Natural killer cell (primary cell): ENCODE data around the gene ZNF560. TPM values are rescaled to one million over a fixed set of nuclear protein-coding genes. Genes with fewer than 3 reads are reported as not detected.
A peak's percentile ranks its signal among the peaks of the same experiment; 100 is the strongest.
"Not testable (repeated sequence)": the region's sequence is repeated elsewhere in the genome, so short reads cannot be mapped to it uniquely, and the experiment has no call there.

Source experiments
- ATAC-seq, 3 donors: fragments of 150-1000 bp in 2 of 3; fragments of 200-7000 bp in 1 of 3; cut with Tn5 transposase; 1 replicate in 1 of 3; 2 replicates in 2 of 3; pipeline ENCODE4 v1.10.0; 2021; ENCODE audit warnings: mild to moderate bottlenecking in 2 of 3, moderate library complexity in 2 of 3
- DNase-seq, 2 donors: peaks; one replicate each; pipeline versions ENCODE4 v3.0.0 to v3.0.0-alpha.2; 2013 to 2021; ENCODE audit warnings: mixed read lengths in 1 of 2
- H3K27ac ChIP-seq: one replicate; pipeline ENCODE4 v1.5.1; 2013; ENCODE audit warnings: mild to moderate bottlenecking, low read length
- H3K27me3 ChIP-seq: one replicate; pipeline ENCODE4 v1.6.1; 2013; ENCODE audit warnings: low read length; ENCODE audit not compliant: control insufficient read depth, insufficient read depth
- H3K36me3 ChIP-seq: one replicate; pipeline ENCODE4 v1.6.1; 2013; ENCODE audit warnings: low read length; ENCODE audit not compliant: control insufficient read depth, insufficient read depth
- H3K4me1 ChIP-seq: one replicate; pipeline ENCODE4 v1.6.1; 2013; ENCODE audit warnings: low read length; ENCODE audit not compliant: control insufficient read depth, insufficient read depth
- H3K4me3 ChIP-seq: one replicate; pipeline ENCODE4 v1.5.1; 2013; ENCODE audit warnings: low read length
- H3K9me3 ChIP-seq: one replicate; pipeline ENCODE4 v1.6.1; 2013; ENCODE audit warnings: low read length; ENCODE audit not compliant: control insufficient read depth, insufficient read depth
- H3K27ac Mint-ChIP-seq, 2 donors: one replicate each; pipeline ENCODE4 v1.8.0; 2022; ENCODE audit warnings: mild to moderate bottlenecking in 2 of 2, mixed read lengths in 2 of 2, moderate library complexity in 1 of 2
- H3K27me3 Mint-ChIP-seq, 2 donors: one replicate each; pipeline ENCODE4 v1.8.0; 2022; ENCODE audit warnings: low read depth in 2 of 2, mixed read lengths in 2 of 2
- H3K36me3 Mint-ChIP-seq: one replicate; pipeline ENCODE4 v1.8.0; 2022; ENCODE audit warnings: mixed read lengths
- H3K4me1 Mint-ChIP-seq, 2 donors: one replicate each; pipeline ENCODE4 v1.8.0; 2022; ENCODE audit warnings: mixed read lengths in 2 of 2
- H3K4me3 Mint-ChIP-seq: one replicate; pipeline ENCODE4 v1.8.0; 2022; ENCODE audit warnings: mild to moderate bottlenecking, moderate library complexity, mixed read lengths
- H3K9me3 Mint-ChIP-seq, 2 donors: one replicate each; pipeline ENCODE4 v1.8.0; 2022; ENCODE audit warnings: mixed read lengths in 2 of 2
- CTCF ChIP-seq: fragments of 200-600 bp; IDR thresholded peaks from one replicate; pipeline ENCODE4 v1.8.0; 2022; ENCODE audit warnings: antibody characterized with exemption
- WGBS: methylation state at CpG from one replicate; pipeline ENCODE4 v1.1.7; 2013; ENCODE audit warnings: missing lambda C conversion rate; ENCODE audit not compliant: insufficient coverage; 5-methylcytosine and 5-hydroxymethylcytosine counted together
- intact Hi-C: fragments of 100-400 bp; cut with micrococcal nuclease; formaldehyde crosslinking; loops from one replicate; pipeline ENCODE4 v1.14.2; 2022
- total RNA-seq, 4 donors: library from RNA; stranded (reverse); fragments of 120-200 nt in 1 of 4; gene quantifications; one replicate each; pipeline versions ENCODE4 v1.2.3 to v1.2.4, GENCODE V29; 2013 to 2022

Gene ZNF560
- total RNA-seq, result not detected
- total RNA-seq (2013), result 0.05 TPM

DNA sequence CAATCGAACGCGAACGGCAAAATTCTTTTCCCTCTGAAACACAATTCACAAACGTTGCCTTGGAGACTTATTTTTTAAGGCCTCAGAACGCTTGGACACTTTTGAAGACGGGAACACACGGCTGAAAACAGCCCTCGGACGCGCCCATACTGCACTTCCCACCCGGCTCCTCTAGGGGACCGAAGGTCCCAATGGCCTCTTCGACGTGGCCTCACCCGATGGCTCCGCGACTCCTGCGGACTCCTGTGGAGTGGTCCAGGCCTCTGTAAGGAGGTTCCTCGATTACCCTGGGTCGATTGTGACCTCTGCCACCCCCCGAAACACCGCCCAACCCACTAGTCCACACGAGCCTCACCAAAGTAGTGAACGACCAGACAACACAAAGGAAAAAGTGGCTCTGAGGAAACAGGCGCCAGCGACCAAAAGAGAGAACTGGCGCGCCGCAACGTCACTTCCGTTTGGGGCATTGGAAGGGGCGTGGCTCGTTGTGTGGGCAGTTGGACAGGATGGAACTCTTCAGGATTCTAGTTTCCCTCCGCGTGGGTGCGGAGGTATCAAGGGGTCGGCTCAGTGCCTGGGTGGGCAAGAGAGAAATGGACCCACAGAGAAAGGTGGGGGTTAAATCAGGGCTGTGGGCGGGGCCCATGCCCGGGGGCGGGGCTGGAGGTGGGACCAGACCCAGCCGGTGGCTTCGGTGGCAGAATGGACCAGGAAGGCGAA, at the start of gene ZNF560:
Gene ZNF560 (minus strand): TSS at position 434 of the 720 bp plus-strand sequence. CDS start 23,303 bp downstream, outside the sequence.
- intact Hi-C loops, result no loop called here

DNA sequence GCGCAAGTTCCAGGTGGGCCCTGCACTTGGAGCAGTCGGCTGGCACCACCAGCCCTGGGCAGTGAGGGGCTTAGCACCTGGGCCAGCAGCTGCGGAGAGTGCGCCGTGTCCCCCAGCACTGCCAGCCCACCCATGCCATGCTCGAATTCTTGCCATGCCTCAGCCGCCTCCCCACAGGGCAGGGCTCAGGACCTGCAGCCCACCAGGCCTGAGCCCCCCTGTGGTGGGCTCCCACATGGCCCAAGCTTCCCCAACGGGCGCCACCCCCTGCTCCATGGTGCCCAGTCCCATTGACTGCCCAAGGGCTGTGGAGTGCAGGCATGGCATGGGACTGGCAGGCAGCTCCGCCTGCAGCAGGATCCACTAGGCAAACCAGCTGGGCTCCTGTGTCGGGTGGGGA, 49.5 kb upstream of the ZNF560 start:
- H3K27me3 ChIP-seq, result no peaks in the 10 kb centered on the region
- no peaks in the 10 kb centered on the region for H3K4me1 ChIP-seq
- no peak for TF ChIP-seq CTCF
- DNase-seq, result no peak
- Mint-ChIP-seq H3K36me3 (no peaks in the 10 kb centered on the region), H3K27me3 (no peaks in the 10 kb centered on the region), H3K4me1 (no peaks in the 10 kb centered on the region), H3K27ac (no peak overlapping the region), H3K9me3 (peaks cover 3 to 9% of the 10 kb centered on the region in 2 donors), H3K4me3 (no peak overlapping the region)
- H3K4me3 ChIP-seq, result no peak overlapping the region
- no peak overlapping the region for H3K27ac ChIP-seq
- no peaks in the 10 kb centered on the region for H3K36me3 ChIP-seq
- no peak for ATAC-seq
- peaks cover 3% of the 10 kb centered on the region for H3K9me3 ChIP-seq
- intact Hi-C loops, result no loop called here
- 93% methylated on average over 11 of the region's 11 CpGs for WGBS

More for the DNA sequence above, at the start of gene ZNF560:
- H3K4me3 Mint-ChIP-seq, result peak within 1 kb of the TSS; percentile 58
- WGBS, result 8% methylated on average over 44 of the region's 44 CpGs
- Histone ChIP-seq H3K27ac (no peak within 1 kb of the TSS), H3K4me3 (no peak within 1 kb of the TSS), H3K4me1 (peaks cover 8% of the 10 kb centered on the region), H3K27me3 (no peaks in the 10 kb centered on the region), H3K9me3 (peaks cover 43% of the 10 kb centered on the region), H3K36me3 (no peaks in the 10 kb centered on the region)
- H3K27ac Mint-ChIP-seq, result no peak within 1 kb of the TSS
- peaks cover 8 to 12% of the 10 kb centered on the region in 2 donors for H3K4me1 Mint-ChIP-seq
- no peak for ATAC-seq
- peaks cover 39% of the 10 kb centered on the region for H3K36me3 Mint-ChIP-seq
- H3K9me3 Mint-ChIP-seq, result peaks cover 6 to 15% of the 10 kb centered on the region in 2 donors
- TF ChIP-seq CTCF, result peak; percentile 2
- peaks cover 0 to 3% of the 10 kb centered on the region in 2 donors for H3K27me3 Mint-ChIP-seq
- peak in 1 of 2 donors; percentile 2 for DNase-seq

- H3K36me3 Mint-ChIP-seq, H3K36me3 ChIP-seq, H3K27ac ChIP-seq, H3K4me3 Mint-ChIP-seq, H3K9me3 ChIP-seq, H3K9me3 Mint-ChIP-seq, H3K27ac Mint-ChIP-seq, intact Hi-C loops, H3K27me3 Mint-ChIP-seq, H3K4me3 ChIP-seq, DNase-seq, ATAC-seq, H3K27me3 ChIP-seq: not testable (repeated sequence)
- H3K4me1 ChIP-seq, result peaks cover 17% of the 10 kb centered on the region
- WGBS, result 91% methylated on average over 12 of the region's 12 CpGs
- H3K4me1 Mint-ChIP-seq, result peaks cover 12 to 28% of the 10 kb centered on the region in 2 donors
Observed at GRCh38 chr19:9541281-9541680, 42.9 kb upstream of the ZNF560 start.

- H3K36me3 ChIP-seq, result peaks cover 10% of the 10 kb centered on the region
- WGBS, result 97% methylated on average over 1 of the region's 1 CpG
- H3K27me3 Mint-ChIP-seq, H3K27me3 ChIP-seq, H3K9me3 ChIP-seq, ATAC-seq, H3K27ac ChIP-seq, H3K9me3 Mint-ChIP-seq, DNase-seq, H3K4me3 ChIP-seq, intact Hi-C loops: not testable (repeated sequence)
- peak overlapping the region; percentile 97 to 99 for H3K27ac Mint-ChIP-seq
- H3K4me3 Mint-ChIP-seq, result peak overlapping the region; percentile 72
- peaks cover 17 to 33% of the 10 kb centered on the region in 2 donors for H3K4me1 Mint-ChIP-seq
- H3K36me3 Mint-ChIP-seq, result peaks cover 12% of the 10 kb centered on the region
- peaks cover 17% of the 10 kb centered on the region for H3K4me1 ChIP-seq
Observed at GRCh38 chr19:9539921-9540320, 41.5 kb upstream of the ZNF560 start.

DNA sequence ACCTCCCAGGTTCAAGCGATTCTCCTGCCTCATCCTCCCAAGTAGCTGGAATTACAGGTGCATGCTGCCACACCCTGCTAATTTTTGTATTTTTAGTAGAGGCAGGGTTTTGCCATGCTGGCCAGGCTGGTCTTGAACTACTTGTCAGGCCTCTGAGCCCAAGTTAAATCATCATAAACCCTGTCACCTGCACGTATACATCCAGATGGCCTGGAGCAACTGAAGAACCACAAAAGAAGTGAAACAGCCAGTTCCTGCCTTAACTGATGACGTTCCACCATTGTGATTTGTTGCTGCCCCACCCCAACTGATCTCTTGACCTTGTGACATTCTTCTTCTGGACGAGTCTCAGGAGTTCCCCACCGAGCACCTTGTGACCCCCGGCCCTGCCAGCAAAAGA, 40.8 kb upstream of the ZNF560 start:
- H3K27ac ChIP-seq, result peak overlapping the region; percentile 91
- H3K4me1 ChIP-seq, result peaks cover 17% of the 10 kb centered on the region
- H3K9me3 ChIP-seq, ATAC-seq, H3K4me3 ChIP-seq, H3K27me3 Mint-ChIP-seq, H3K27me3 ChIP-seq, DNase-seq, intact Hi-C loops, H3K9me3 Mint-ChIP-seq: not testable (repeated sequence)
- Mint-ChIP-seq H3K27ac (peak overlapping the region; percentile 97 to 99), H3K4me3 (peak overlapping the region; percentile 94), H3K4me1 (peaks cover 17 to 33% of the 10 kb centered on the region in 2 donors), H3K36me3 (peaks cover 15% of the 10 kb centered on the region)
- 94% methylated on average over 6 of the region's 6 CpGs for WGBS
- H3K36me3 ChIP-seq, result peaks cover 17% of the 10 kb centered on the region
